ENCODE results near the gene SMIM26.

- TF ChIP-seq SMC3 (IDR thresholded peaks at IDR 0.05), result no peak
- TF ChIP-seq MAFK (IDR thresholded peaks at IDR 0.05; ENCODE audit: partially characterized antibody), result no peak
- no peak for TF ChIP-seq CHD2 (IDR thresholded peaks at IDR 0.05; ENCODE audit: low read length, partially characterized antibody)
Measured at GRCh38 chr20:18567739-18568091, 483 bp downstream of the SMIM26 start.

All from A549 (cell line).